Activated CD4-positive, CD25-positive, alpha-beta regulatory T cell treated with anti-CD3 and anti-CD28 coated beads, Interleukin-2, amount 50 U/mL, for 16 hours (primary cell): ENCODE results near the gene ZDHHC22.
"Not testable (repeated sequence)": the region's sequence is repeated elsewhere in the genome, so short reads cannot be mapped to it uniquely, and the experiment has no call there.

Experiments
- DNase-seq: peaks from one replicate; pipeline ENCODE4 v3.0.0-alpha.2; 2020; ENCODE audit warnings: low read depth, low spot score

Gene ZDHHC22, protein sequence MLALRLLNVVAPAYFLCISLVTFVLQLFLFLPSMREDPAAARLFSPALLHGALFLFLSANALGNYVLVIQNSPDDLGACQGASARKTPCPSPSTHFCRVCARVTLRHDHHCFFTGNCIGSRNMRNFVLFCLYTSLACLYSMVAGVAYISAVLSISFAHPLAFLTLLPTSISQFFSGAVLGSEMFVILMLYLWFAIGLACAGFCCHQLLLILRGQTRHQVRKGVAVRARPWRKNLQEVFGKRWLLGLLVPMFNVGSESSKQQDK

DNA sequence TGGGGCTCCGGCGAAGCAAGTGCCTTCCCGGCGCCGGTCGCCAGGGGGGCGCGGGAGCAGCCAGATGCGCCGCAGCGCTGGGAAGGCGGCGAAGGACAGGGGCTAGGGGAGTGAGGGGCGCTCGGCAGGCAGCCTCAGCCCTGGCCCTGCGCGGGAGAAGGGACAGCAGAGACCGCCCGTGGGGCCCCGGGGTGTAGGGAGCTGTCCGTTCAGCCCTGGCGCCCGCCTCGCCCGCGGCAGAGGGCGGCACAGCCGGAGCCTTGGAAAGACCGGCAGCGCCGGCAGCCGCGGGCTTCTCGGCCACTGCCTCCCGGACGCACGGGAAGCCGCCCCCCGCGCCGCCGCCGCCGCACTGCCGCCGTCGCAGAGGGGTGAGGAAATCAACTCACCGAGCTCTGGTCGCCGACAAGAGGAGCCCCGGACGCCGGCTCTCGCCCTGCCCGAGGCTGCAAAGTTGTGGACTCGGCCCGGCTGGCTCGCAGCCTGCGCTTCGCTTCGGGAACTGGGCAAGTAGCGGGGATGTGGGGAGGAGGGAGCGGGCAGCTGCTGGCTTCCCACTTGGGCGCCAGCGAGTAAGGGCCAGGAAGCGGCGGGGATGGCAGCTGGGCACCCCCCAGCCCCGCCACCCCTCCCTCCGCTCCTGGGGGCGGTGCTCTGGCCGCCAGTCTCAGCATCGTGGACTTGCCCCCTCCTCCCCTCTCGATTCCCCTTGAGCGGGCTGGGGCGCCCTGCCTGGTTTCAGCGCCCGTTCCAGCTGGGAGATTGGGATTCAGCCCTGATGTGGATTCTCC, at the start of gene ZDHHC22:
Gene ZDHHC22 (minus strand): TSS at position 578 of the 791 bp plus-strand sequence. CDS start 2,053 bp downstream, outside the sequence.
- no peak for DNase-seq

DNA sequence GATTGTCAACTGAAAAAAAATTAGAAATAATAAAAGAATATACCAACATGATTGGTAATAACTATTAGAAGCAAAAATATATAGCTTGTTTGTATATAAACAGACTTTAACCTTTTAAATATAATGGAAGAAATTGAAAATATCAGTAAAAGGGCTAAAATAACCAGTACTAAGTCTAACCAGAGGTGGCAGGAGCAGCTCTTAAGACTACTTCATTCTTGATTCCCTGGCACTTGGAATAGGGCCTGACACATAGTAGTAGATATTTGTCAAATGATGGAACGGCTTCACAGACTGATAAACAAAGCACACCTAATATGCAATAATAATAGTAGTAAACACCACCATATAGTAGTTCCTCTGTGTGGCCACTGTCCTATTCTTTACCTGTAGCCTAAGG, 49.4 kb upstream of the ZDHHC22 start:
- no peak for DNase-seq

DNA sequence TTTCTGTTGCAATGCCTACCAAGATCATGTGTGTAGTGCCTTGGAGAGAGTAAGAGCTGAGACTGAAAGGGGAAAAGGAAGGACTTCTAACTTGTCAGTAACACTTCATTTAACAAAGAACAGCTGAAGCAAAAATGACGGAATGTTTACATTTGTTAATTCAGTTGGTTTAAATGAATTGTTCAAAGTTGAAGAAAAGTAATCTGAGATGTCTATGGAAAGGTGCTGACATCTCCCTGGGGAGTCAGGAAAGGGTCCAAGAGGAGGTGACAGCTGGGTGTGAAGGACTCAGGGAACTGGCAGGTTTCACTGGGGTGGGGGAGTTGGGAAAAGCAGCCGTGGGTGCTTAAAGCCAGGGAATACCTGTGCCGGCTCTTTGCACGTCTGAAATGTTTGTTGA, 47.9 kb upstream of the ZDHHC22 start:
- DNase-seq = no peak

DNA sequence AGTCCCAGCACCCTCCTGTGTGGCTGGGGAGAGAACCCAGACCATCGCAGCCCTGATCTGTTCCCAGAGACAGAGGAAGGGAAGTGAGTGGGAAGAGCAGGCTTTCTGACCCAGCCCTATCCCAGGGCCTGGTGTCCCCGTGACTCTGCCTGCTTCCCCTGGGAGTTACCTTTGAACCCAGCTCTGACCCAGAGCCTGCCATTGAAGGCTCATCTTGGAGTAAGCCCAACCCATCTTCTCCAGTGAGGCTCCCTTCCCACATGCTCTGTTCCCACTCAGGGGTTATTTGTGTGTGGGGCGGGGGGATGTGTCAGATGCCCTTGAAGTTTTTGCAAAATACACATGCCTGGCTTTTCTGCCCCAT, 46.0 kb upstream of the ZDHHC22 start:
- DNase-seq = no peak

DNA sequence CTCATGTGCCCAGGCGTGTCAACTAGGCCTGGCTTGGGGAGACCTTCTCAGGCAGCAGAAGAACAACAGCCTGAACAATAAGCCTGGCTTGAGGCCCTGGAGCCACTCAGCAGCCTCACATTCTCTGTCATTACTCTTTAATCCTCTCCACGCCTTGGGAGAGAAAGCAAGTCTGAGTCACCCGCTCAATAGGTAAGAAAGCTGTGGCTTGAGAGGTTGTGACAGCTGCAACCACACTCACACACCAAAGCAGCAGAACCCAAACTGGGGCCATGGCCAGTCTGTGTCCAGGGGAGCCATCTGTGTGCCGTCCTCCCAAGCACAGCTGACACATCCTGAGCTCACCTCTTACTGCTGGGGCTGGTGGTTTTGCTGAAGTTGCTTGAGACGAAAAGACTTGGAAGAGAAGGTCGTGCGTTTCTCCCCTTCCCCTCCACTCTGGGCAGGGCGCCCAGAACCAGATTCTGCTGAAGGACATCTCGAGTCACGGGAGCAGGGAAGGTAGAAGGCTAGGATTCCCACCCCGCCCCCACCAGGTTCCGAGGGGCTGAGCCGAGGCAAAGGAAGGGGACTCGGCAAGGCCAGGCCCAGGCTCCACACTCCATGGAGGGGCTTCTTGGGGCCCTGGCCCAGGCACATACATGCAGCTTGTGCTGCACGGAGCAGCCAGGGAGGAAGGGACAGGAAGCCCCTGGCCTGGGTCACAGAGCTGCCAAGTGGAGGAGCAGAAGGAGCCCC, 45.5 kb upstream of the ZDHHC22 start:
- DNase-seq = no peak

DNA sequence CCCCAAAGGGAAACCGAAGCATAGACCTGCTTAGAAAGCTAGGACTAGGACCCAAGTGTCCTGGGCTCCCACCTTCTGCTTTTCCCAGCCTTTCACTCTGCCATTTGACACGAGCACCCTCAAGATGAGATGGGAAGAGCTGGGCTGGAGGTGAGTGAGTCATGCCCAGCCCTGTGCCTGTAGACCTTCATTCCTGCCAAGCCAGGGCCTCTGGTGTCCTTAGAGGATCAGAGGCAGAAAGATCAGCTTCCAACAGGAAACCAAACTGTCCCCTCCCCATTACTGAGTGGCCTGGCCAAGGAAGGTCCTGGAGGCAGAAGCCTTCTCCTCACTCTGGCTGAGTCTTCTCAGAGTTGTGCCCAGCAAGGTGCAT, 43.5 kb upstream of the ZDHHC22 start:
- DNase-seq = no peak

DNA sequence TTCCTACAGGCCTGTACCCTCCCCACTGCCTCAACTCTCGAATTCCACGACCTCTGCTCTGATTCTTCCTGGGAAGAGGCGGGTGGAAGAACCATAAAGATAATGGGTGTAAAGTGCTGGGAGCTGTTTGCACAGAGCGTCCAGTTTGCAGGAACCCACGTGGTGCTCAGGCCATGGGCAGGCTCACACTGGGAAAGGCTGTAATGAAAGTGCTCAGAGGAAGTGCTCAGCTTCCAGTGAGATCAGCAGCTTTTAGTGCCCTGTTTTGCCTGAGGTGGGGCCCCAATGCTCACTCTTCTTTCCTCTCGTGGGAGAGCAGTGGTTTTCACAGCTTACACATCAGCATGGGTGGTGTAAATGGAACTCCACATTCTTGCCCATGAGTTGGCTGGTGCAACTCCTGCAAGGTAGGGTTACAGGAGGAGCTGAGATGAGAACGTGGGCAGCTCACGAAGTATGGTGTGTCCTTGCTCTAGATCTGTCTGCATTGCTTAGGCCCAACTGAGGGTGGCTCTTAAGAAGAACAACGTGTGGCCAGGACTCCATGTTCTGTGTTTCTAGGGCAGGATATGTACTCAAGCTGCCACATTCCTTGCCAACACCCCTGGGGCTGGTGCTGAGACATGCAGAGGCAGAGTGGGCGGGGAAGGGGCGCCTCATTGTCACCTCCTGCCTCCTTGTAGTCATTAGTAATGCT, 43.0 kb upstream of the ZDHHC22 start:
- no peak for DNase-seq

DNA sequence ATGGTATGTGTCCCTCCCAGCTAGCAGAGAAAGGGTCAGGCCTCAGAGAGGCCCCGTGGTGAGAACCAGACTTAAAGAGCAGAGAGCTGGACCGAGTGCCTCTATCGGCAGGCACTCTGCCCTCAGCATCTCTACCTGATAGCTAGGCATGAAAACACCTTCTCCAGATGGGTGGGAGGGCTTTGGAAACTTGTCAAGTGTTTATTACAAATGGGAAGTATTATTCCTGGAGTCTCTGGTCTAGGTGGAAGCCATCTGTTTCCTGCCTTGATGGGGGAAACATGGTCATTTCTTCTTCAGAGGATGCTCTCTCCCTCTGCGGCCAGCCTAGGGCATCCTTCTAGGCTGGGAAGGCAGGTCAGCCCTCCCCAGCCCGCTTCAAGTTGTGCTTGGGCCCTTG, 42.3 kb upstream of the ZDHHC22 start:
- DNase-seq = no peak

DNA sequence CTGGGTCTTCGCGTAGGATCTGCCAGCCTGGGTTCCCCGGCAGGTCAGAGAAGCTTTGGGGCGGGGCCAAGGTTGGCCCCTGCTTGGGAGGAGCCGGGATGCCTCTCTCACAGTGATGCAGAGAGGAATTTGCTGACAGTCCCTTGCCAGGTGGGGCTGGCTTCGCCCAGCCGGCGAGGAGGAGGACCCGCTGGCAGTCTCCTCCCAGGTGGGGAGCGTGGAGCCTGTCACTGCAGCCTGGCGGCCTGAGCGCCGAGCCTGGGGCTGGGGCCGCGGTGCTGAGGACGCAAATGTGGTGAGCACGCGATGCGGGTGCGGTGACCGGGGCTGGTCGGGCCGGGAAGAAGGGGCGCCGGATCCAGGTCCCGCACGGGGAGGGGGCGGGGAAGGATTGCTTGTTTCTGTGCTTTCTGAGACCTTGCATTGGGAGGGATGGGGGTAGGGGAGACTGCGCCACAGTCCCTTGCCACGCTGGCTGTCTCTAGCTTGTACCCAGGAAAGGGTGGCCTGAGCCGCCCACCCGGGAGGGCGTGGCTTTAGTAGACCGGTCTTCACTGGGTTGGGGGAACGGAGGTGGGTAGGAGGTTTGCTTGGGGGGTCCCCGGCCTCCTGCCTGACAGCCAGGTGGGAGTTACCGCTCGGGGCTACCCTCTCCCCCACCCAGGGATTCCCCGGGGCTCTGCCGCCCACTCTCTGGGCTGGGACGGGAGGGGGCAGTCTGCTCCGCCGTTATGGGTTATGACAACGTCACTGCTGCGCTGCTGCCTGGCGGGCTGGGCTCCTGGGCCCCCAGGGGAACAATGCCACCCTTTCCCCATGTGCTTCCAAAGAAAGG, 40.2 kb upstream of the ZDHHC22 start, which contains the start of gene TMEM63C:
Gene TMEM63C (plus strand): TSS at position 196 of the 835 bp plus-strand sequence. CDS start 37,016 bp downstream, outside the sequence.
- DNase-seq = no peak

DNA sequence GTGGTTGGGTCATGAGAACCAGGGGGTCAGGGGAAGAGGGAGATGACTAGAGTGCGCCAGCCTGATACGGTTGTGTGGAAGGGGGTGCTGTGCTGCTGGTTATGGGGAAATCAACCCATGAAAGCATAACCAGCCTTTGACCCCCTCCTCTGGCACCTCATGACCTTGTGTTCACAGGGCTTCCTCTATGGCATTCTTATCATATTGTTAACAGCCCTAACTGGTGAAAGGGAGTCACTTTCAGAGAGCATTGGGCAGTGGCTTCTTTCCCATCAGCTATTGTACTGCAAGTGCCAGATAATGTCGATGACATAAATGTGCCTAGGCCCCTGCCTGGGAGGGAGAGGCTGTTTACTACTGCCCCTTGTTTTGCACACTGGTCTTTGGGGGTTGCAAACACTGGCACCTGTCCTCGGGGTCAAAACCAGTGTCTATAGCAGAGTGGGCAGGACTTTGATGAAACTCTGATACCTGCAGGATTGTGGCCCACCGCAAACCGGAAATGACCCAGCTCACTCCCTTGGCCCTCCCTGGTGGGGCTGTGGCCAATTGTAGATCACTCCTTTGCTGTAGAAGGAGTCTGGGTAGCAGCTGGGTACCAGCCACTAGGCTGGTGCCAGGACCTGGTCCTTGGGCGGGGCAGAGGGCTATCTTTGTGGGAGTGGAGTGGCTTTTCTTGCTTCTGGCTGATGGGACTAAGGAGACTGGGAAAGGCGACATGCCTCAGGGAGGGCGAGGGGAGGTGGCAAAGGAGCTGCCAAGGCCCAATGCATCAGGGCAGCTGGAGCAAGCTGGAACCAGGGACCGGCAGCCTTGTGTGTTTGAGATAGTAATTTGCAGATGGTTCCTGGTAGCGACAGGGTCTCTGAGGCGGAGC, 39.4 kb upstream of the ZDHHC22 start:
- no peak for DNase-seq

DNA sequence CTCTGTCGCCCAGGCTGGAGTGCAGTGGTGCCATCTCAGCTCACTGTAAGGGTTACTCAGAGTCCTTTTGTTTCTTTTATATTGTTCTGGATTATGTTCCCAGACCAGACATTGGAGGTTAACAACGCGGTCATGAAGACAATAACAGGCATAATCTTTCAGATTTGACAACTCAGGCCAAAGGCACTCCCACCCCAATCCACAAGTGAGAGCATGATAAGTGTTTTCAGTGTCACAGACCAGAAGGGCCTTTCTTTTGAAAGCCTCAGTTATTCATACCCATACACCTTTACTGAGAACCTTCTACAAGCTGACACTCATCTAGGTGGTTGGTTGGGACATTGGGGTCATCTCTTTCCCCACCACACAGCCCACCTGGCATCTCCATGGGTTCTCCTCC, 37.1 kb upstream of the ZDHHC22 start:
- no peak for DNase-seq

DNA sequence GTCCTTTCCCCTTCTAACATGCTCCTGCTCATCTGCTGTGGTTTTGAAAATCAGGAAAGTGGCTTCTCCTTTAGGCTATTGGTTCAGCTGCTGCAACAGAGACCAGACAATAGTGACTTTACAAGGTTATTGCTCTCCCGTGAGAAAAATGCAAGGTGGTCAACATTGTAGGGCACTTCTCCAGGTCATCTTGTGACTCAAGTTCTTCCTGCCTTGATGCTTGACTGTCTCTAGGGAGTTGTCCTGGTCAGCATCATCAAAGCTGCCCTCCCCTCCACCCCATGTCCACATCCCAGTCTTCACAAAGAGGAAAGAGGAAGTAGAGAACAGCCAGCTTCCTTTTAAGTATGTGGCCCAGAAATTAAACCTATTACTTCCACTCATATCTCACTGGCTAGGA, 36.1 kb upstream of the ZDHHC22 start:
- no peak for DNase-seq

DNA sequence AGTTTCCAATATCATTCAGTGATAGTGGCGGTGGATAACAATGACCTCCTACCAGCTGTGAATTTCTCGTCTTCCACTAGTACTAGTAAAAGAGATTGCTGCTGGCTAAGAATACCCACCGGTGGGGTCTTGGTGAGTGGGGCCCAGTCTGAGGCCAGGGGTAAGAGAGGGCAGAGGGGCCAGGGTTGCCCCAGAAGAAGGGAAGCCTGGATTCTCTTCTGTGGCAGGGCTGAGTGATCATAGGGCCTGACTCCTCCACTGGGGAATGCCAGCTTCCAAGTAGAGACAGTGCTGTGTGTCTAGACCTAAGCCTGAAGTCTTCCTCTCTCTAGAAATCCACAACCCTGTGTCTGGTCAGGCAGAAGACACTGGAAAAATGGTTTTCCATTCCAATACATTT, 34.3 kb upstream of the ZDHHC22 start:
- no peak for DNase-seq

DNA sequence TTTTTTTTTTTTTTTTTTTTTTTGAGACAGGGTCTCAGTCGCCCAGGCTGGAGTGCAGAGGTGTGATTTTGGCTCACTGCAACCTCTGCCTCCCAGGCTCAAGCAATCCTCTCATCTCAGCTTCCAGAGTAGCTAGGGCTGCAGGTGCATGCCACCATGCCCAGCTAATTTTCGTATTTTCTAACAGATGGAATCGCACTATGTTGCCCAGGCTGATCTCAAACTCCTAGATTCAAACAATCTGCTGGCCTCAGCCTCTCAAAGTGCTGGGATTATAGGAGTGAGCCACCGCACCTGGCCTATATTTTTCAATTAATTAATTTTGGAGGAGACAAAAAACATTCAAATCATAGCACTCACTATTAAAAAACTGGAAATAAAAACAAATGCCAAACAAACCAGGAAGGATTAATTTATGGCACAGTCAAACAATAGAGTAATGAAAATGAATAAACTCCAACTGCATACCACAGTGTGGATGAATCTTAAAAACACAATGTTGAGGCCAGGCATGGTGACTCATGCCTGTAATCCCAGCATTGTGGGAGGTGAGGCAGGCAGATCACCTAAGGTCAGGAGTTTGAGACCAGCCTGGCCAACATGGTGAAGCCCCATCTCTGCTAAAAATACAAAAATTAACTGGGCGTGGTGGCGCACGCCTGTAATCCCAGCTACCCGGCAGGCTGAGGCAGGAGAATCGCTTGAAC, 32.5 kb upstream of the ZDHHC22 start:
- DNase-seq = not testable (repeated sequence)

DNA sequence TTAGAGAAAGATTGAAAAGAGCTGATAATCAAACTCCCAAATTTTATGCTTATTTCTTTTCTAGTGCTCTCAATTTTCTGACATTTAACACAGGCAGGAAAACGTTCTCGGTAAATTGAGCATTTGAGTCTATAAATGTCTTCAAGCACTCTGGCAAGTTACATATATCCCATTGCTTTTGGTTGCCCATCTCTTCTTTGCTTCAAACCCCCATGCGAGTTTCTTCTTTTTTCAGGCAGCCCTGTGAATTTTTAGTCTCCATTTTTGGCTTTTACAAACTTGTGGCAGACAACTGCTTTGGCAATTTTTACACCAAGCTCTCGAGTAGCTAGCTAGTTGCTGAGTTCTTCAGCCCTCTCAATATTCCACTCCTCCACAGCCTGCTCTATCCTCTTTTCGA, 31.3 kb upstream of the ZDHHC22 start:
- no peak for DNase-seq

DNA sequence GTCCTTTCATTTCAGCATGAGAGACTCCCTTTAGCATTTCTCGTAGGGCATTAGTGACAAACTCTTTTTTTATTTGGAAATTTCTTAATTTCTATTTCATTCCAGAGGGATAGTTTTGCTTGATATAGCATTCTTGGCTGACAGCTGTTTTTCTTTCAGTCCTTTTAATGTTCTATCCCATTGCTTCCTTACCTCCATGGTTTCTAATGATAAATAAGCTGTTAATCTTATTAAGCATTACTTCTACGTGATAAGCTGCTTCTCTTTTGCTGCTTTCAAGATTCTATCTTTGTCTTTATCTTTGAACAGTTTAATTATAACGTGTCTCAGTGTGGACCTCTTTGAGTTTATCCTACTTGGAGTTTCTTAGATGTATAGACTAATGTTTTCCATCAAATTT, 28.5 kb upstream of the ZDHHC22 start:
- no peak for DNase-seq

DNA sequence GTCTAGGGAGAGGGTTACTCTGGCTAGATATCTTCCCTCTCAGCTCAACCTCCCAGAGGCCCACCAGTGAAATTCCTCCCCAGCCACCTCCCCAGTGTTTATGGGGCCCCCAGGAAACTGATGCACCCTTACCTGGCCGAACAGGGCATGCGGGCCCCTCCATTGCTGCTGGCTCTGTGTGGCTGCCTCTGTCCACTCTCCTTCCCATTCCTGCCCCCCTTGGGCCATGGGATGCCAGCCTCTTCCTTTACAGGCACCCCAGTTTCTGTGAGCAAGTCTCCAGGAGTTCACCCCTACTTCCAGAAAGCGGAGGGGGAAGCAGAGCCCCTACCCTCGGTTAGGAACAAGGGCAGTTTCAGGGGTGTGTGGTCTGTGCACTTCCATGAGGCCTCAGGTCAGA, 19.4 kb upstream of the ZDHHC22 start:
- DNase-seq = no peak

DNA sequence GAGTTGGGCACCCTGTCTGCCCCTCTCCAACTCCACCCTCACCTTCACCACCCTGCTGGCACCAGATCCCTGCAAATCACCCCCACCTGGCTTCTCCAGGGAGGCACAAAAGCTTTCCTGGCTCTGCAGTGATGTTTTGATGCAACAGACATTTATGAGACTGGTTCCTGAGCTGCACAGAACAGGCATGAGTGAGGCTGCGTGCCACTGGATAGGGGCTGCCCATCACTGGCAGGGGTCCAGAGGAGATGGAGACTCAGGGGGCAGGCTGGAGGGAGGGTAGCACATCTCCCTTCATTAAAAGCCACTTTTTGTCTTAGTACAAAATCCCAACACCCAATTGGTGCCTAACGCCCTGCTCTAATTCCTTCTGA, 17.3 kb upstream of the ZDHHC22 start:
- DNase-seq = no peak

DNA sequence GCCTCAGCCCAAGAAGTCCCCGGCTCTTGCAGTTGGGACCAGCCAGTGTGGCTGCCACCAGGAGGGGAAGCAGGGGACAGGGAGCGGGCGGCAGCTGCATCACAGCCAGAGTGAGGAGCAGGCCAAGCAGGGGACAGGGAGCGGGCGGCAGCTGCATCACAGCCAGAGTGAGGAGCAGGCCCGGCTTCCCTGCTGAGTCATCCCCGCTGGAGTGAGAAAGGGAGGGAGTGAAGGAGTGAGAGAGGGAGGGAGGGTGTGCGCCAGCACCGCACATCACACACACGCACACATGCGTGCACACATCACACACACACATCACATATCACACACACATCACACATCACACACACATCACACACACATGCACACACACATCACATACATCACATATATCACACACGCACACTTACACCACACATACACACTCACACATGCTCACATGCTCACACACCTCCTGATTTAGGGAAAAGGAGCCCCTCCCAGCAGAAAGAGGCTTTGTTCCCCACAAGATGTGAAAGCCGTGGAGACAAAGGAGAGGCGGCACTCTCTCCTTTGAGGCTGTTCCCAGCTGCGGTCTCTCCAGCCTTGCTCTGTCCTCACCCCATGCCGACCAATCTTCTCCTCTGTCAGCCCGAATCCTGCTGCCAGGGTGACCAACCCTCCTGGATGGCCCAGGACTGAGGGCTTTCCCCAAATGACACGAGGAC, 16.7 kb upstream of the ZDHHC22 start:
- no peak for DNase-seq
